ENCODE data around the gene DPEP1.
"Not testable (repeated sequence)": the region's sequence is repeated elsewhere in the genome, so short reads cannot be mapped to it uniquely, and the experiment has no call there.

The DPEP1 gene

DNA sequence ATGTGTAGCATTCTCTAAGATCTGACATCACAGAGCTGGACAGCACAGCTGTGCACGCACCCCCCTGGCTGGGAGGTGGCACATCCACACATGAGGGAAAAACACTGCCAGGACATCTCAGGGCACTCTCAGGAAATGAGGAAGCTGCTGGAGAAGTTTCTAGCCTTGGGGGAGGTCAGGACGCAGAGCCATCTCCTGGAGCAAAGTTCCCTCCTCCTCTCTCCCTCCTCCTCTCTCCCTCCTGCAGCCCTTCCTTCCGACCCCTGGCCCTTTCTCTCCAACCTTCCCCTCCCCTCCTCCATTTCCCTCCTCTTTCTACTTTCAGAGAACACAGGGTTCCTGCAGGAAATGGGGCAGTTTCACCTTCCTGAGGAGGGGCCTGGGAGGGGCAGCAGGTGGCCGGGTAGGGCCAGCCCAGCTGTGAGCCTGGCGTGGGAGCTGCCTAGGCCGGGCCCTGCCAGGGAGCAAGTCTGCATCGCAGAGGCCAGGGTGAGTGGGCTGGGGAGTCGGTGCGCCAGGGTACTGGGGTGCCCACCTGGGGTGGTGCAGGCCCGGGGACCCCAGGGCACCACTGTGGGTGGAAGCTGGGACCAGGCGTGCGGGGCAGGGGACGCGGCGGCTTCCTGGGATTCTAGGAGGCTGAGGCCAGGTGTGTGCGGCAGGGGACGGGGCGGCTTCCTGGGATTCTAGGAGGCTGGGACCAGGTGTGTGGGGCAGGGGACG lies at the start of gene DPEP1:
Gene DPEP1, plus strand, starts transcription at position 412 of the 723 bp plus-strand sequence. CDS start 16,769 bp downstream, outside the sequence.
- Histone ChIP-seq H3K4me3 (ENCODE audit: low read length) (no peak within 1 kb of the TSS), H3K27me3 (ENCODE audit: control insufficient read depth, insufficient read depth, low read length) (peaks cover 15% of the 10 kb centered on the region), H3K36me3 (ENCODE audit: control insufficient read depth, insufficient read depth, low read length) (no peaks in the 10 kb centered on the region), H3K9me3 (ENCODE audit: control insufficient read depth, low read length) (no peaks in the 10 kb centered on the region), H3K9ac (ENCODE audit: low read length) (no peak within 1 kb of the TSS), H3K4me1 (ENCODE audit: control insufficient read depth, insufficient read depth, low read length) (no peaks in the 10 kb centered on the region)

DNA sequence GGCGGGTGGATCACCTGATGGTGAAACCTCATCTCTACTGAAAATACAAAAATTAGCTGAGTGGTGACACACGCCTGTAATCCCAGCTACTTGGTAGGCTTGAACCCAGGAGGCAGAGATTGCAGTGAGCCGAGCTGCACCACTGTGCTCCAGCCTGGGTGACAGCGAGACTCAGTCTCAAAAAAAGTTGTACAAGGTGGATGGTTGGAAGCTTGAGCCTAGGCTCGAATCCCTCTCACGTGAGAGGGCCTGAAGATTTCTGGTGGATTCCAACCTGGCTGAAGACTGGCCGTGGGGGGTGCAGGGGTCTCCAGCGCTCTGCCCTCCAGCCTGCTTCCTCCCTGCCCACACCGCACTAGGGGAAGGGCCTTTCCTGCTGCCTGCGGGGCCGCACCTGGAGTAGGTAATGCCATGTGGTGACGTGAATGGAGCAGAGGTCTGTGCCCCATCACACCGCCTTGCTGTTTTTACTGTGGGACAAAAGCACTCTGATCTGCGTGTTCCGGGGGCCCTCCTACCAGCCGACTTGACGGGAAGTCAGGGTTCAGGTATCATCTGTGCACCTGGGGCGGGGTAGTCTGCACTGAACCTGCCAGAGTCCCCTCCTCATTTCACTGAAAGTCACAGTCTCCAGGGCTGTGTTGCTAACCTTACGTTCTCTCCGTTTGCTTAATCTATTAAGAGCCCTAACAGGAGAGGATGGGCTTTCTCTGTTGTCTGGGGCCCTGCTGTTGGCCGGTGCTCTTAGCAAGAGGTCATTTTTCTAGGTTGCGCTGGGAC lies 48.8 kb upstream of the DPEP1 start:
- Histone ChIP-seq H3K9ac (ENCODE audit: low read length) (no peak overlapping the region), H3K4me3 (ENCODE audit: low read length) (no peak overlapping the region), H3K36me3 (ENCODE audit: control insufficient read depth, insufficient read depth, low read length) (peaks cover 18% of the 10 kb centered on the region), H3K9me3 (ENCODE audit: control insufficient read depth, low read length) (no peaks in the 10 kb centered on the region), H3K4me1 (ENCODE audit: control insufficient read depth, insufficient read depth, low read length) (peaks cover 46% of the 10 kb centered on the region), H3K27me3 (ENCODE audit: control insufficient read depth, insufficient read depth, low read length) (peaks cover 8% of the 10 kb centered on the region)

DNA sequence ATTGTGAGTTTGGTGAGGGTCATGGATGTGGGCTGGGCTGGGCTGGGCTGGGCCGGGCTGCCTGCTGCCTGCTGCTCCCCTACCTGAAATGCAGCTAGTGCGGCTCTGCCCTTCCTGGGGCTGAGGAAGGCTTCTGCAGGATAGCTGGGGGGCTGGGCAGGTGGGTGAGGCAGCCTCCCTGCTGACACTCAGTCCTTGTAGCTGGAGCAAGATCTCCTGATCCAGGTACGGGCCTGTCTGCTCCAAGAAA lies 48.3 kb upstream of the DPEP1 start:
- peaks cover 18% of the 10 kb centered on the region for H3K36me3 ChIP-seq (ENCODE audit: control insufficient read depth, insufficient read depth, low read length)
- peak overlapping the region; percentile 24 for H3K9ac ChIP-seq (ENCODE audit: low read length)
- H3K4me3 ChIP-seq (ENCODE audit: low read length): no peak overlapping the region
- H3K27me3 ChIP-seq (ENCODE audit: control insufficient read depth, insufficient read depth, low read length): peaks cover 13% of the 10 kb centered on the region
- H3K4me1 ChIP-seq (ENCODE audit: control insufficient read depth, insufficient read depth, low read length): peaks cover 43% of the 10 kb centered on the region
- no peaks in the 10 kb centered on the region for H3K9me3 ChIP-seq (ENCODE audit: control insufficient read depth, low read length)

DNA sequence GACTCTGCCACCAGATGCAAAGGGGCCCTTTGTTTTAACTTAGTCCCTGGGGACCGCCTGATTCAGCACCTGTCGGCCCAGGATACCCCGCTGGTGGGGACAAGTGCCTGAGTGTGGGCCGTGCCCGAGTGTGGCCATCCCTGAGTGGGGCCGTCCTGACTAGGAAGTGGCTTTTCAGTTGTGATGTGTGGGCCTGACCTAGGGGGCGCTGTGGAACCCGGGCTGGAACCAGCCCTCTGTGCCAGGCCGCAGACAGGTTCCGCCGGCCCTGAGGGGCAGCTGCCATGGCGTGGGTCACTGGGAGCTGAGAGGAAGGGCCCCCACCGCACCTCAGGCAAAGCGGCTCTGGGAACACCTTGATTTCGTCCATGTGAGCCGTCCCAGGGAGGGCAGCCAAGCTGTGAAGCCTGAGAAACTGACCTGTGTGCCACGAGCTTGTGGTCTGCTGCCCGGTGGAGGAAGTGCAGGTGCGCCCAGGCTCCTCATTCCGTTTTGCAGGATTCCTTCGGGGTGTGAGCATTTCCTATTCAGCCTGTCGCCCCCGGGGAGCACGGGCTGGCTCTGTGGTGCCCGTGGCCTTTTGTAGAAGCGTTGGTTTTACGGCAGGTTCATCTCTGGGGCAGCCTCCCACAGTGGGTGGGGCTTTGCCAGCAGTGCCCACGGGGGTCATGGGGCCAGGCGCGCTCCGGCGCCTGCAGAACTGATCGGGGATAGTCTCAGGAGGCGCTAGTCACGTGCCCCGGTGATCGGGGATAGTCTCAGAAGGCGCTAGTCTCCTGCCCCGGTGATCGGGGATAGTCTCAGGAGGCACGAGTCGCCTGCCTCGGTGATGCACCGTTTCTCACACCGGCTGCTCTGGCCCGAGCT lies 47.7 kb upstream of the DPEP1 start:
- Histone ChIP-seq H3K36me3 (ENCODE audit: control insufficient read depth, insufficient read depth, low read length) (peaks cover 18% of the 10 kb centered on the region), H3K9ac (ENCODE audit: low read length) (peak overlapping the region; percentile 24), H3K4me1 (ENCODE audit: control insufficient read depth, insufficient read depth, low read length) (peaks cover 43% of the 10 kb centered on the region), H3K27me3 (ENCODE audit: control insufficient read depth, insufficient read depth, low read length) (peaks cover 17% of the 10 kb centered on the region), H3K4me3 (ENCODE audit: low read length) (no peak overlapping the region), H3K9me3 (ENCODE audit: control insufficient read depth, low read length) (no peaks in the 10 kb centered on the region)

DNA sequence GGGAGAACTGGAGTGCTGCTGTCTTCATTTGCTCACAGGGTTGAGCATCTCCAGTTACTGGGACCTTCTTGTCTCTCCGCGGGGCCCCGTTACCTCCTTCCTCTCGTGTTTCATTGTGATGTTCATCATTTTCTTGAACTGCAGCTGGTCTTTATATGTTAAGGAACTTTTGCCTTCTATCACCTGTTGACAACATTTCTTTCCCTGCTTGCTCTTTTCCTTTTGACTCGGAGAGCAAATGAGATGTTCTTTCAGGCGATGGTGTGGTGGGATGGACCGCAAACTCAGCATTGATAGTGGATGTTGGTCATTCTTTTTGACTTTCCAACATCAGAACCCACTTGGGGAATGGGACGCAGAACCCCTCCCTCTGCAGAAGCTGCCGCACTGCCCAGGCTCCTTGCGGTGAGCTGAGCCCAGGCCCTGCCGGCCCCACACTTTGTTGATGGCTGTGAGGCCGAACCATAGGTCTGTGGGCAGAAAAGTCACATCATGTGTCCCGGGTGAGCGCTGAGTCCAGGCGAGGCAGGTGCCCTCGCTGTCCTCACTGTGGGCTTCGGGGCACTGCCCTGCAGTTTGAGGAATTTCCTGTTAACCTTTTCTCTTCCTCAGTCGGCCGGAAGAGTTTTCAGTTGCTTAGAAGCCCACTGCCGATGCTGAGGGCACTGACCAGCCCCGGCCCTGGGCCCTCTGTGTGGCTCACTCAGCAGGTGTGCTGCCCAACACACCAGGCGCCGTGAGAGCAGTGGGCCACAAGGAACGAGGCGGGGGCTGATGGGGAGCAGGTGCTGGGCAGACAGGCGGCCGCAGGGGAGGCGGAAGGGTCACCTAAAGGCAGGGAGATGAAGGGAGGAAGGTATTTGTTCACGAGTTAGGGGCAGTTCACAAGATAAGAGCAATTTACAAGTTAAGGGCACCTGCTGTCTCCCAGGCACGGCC lies 45.5 kb upstream of the DPEP1 start:
- H3K36me3 ChIP-seq (ENCODE audit: control insufficient read depth, insufficient read depth, low read length): peaks cover 14% of the 10 kb centered on the region
- H3K9me3 ChIP-seq (ENCODE audit: control insufficient read depth, low read length): no peaks in the 10 kb centered on the region
- H3K4me3 ChIP-seq (ENCODE audit: low read length): no peak overlapping the region
- H3K27me3 ChIP-seq (ENCODE audit: control insufficient read depth, insufficient read depth, low read length): peaks cover 27% of the 10 kb centered on the region
- peaks cover 34% of the 10 kb centered on the region for H3K4me1 ChIP-seq (ENCODE audit: control insufficient read depth, insufficient read depth, low read length)
- H3K9ac ChIP-seq (ENCODE audit: low read length): no peak overlapping the region

DNA sequence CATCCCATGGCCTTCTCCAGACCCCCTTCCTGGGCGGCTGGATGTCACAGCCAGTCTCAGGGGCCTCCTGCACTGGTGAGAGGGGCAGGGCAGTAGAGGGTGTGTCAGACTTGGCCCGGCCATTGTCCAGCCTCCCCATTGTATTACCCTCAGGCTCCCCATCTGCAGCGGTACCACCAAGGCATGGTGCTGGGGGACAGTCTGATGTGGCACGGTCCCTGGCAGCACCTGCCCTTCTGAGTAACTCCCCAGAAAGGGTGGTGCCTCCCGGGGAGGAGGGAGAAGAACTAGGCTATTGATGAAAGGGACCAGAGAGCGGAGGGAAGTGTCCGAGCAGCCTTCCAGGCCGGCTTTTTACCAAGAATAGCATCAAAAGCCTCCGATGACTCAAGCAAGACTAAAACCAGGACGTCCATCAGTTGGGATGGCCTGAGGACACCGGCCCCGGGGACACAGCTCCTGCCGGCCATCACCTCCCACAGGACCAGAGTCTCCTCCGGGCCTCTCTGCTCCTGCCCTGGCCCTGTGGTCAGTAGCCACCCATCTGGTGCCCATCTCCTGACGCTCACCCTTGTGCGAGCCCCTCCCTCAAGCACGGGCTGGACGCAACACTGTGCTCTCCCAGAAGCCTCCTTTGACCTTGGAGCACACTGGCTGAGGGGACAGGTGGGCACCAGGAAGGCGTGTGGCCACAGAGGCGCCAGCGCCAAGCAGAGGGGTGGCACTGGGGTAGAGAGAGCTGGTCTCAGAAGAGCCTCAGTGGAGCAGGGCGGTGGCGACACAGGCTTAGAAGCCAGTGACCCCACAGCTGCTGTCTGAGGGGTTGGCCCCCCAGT lies 43.7 kb upstream of the DPEP1 start:
- Histone ChIP-seq H3K9me3 (ENCODE audit: control insufficient read depth, low read length) (no peaks in the 10 kb centered on the region), H3K27me3 (ENCODE audit: control insufficient read depth, insufficient read depth, low read length) (peaks cover 39% of the 10 kb centered on the region), H3K36me3 (ENCODE audit: control insufficient read depth, insufficient read depth, low read length) (no peaks in the 10 kb centered on the region), H3K4me3 (ENCODE audit: low read length) (no peak overlapping the region), H3K4me1 (ENCODE audit: control insufficient read depth, insufficient read depth, low read length) (peaks cover 29% of the 10 kb centered on the region), H3K9ac (ENCODE audit: low read length) (no peak overlapping the region)

DNA sequence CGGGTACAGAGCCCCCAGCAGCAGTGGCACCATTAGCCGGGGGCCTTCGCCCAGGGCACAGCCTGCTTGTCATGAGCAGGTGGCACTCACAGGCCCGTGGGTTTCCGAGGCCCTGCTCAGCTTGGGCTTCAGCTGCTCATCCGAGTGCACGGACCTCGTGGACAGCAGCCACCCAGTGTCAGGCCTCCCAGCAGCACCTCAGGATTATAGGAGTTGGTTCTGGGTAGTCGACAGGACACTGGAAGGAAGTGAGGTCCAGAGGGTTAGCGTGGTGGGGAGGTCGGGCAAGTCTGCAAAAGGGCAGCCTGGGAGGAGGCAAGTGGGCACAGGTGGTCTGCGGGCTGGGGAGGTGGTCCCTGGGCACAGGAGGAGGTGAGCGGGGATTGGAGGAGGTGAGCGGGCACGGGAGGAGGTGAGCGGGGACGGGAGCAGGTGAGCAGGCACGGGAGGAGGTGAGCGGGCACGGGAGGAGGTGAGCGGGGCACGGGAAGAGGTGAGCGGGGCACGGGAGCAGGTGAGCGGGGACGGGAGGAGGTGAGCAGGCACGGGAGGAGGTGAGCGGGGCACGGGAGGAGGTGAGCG lies 43.0 kb upstream of the DPEP1 start:
- Histone ChIP-seq H3K27me3 (ENCODE audit: control insufficient read depth, insufficient read depth, low read length) (peaks cover 46% of the 10 kb centered on the region), H3K36me3 (ENCODE audit: control insufficient read depth, insufficient read depth, low read length) (no peaks in the 10 kb centered on the region), H3K4me3 (ENCODE audit: low read length) (no peak overlapping the region), H3K9ac (ENCODE audit: low read length) (no peak overlapping the region), H3K4me1 (ENCODE audit: control insufficient read depth, insufficient read depth, low read length) (peaks cover 28% of the 10 kb centered on the region), H3K9me3 (ENCODE audit: control insufficient read depth, low read length) (no peaks in the 10 kb centered on the region)

DNA sequence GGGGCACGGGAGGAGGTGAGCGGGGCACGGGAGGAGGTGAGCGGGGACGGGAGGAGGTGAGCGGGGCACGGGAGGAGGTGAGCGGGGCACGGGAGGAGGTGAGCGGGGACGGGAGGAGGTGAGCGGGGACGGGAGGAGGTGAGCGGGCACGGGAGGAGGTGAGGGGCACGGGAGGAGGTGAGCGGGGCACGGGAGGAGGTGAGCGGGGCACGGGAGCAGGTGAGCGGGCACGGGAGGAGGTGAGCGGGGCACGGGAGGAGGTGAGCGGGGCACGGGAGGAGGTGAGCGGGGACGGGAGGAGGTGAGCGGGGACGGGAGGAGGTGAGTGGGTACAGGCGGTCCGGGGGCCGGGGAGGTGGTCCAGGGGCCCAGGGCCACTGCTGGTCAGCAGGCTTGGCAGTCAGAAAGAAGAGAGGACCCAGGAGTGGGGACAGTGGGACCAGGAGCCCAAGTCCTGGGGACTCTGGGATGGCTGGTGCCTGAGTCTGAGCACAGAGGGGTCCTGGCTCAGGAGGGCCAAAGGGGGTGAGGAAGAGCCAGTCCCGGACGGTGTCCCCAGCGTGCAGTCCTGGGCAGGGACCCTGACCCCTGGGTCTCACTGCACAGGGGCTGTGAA lies 42.4 kb upstream of the DPEP1 start:
- not testable (repeated sequence) for H3K9ac ChIP-seq (ENCODE audit: low read length); H3K4me3 ChIP-seq (ENCODE audit: low read length); H3K9me3 ChIP-seq (ENCODE audit: control insufficient read depth, low read length); H3K36me3 ChIP-seq (ENCODE audit: control insufficient read depth, insufficient read depth, low read length)
- Histone ChIP-seq H3K27me3 (ENCODE audit: control insufficient read depth, insufficient read depth, low read length) (peaks cover 50% of the 10 kb centered on the region), H3K4me1 (ENCODE audit: control insufficient read depth, insufficient read depth, low read length) (peaks cover 25% of the 10 kb centered on the region)

DNA sequence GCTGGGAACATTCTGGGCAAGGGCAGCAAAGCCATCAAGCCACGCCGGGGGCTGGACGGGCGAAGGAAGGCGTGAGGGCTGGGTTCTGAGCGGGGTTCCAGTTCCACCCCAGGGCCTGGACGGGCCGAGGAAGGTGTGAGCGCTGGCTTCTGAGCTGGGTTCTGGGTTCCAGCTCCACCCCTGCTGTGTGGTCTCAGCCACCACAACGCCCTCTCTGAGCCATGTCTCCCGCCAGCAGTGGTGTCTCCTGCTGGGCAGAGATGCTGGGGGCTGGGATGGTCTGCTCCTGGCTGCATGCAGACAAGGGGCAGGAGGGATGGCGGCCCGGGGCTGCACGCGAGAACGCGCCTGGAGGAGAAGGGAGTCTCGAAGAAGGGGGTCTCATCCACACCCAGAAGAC lies 41.8 kb upstream of the DPEP1 start:
- H3K36me3 ChIP-seq (ENCODE audit: control insufficient read depth, insufficient read depth, low read length): no peaks in the 10 kb centered on the region
- peaks cover 25% of the 10 kb centered on the region for H3K4me1 ChIP-seq (ENCODE audit: control insufficient read depth, insufficient read depth, low read length)
- H3K9ac ChIP-seq (ENCODE audit: low read length): no peak overlapping the region
- H3K4me3 ChIP-seq (ENCODE audit: low read length): no peak overlapping the region
- no peaks in the 10 kb centered on the region for H3K9me3 ChIP-seq (ENCODE audit: control insufficient read depth, low read length)
- H3K27me3 ChIP-seq (ENCODE audit: control insufficient read depth, insufficient read depth, low read length): peaks cover 53% of the 10 kb centered on the region

DNA sequence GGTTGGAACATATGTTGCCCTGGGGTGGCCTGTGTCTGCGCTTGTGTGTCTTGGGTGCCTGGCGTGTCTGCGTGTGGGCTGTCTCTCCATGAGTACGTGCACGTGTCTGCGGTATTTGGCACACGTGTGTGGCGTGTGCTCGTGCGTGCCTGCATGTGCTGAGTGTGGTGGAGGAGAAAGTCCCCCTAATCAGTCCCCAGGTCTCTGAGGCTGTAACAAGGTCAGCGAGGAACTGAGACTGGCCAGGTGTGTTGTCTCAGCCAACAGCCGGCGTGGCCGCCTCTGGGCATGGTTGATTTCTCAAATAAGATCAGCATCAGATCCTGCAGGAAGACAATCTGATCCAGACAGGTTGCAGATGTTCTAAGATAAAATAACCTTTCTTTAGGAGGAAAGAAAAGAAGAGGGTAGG lies 41.4 kb upstream of the DPEP1 start:
- H3K27me3 ChIP-seq (ENCODE audit: control insufficient read depth, insufficient read depth, low read length): peaks cover 53% of the 10 kb centered on the region

More for the DNA sequence above, 41.4 kb upstream of the DPEP1 start:
- Histone ChIP-seq H3K36me3 (ENCODE audit: control insufficient read depth, insufficient read depth, low read length) (no peaks in the 10 kb centered on the region), H3K9me3 (ENCODE audit: control insufficient read depth, low read length) (no peaks in the 10 kb centered on the region), H3K9ac (ENCODE audit: low read length) (no peak overlapping the region), H3K4me3 (ENCODE audit: low read length) (no peak overlapping the region), H3K4me1 (ENCODE audit: control insufficient read depth, insufficient read depth, low read length) (peaks cover 25% of the 10 kb centered on the region)
